Choroid plexus epithelial cell (primary cell): ENCODE measurements around the gene LARGE2.

Experiments used
- DNase-seq: peaks from one replicate; pipeline ENCODE4 v3.0.0-alpha.2; 2010; ENCODE audit warnings: low read depth
- H3K4me3 ChIP-seq: 2 replicates; pipeline ENCODE4 v1.5.1; 2011; ENCODE audit warnings: low read depth, mild to moderate bottlenecking, control low read depth, low read length, moderate library complexity
- TF ChIP-seq, protein P1 (sequence below): conservative IDR thresholded peaks from 2 replicates; pipeline ENCODE4 v1.5.1; 2011; ENCODE audit warnings: low read depth, mild to moderate bottlenecking, control low read depth, inconsistent platforms, low read length, moderate library complexity

LARGE2 gene

DNA sequence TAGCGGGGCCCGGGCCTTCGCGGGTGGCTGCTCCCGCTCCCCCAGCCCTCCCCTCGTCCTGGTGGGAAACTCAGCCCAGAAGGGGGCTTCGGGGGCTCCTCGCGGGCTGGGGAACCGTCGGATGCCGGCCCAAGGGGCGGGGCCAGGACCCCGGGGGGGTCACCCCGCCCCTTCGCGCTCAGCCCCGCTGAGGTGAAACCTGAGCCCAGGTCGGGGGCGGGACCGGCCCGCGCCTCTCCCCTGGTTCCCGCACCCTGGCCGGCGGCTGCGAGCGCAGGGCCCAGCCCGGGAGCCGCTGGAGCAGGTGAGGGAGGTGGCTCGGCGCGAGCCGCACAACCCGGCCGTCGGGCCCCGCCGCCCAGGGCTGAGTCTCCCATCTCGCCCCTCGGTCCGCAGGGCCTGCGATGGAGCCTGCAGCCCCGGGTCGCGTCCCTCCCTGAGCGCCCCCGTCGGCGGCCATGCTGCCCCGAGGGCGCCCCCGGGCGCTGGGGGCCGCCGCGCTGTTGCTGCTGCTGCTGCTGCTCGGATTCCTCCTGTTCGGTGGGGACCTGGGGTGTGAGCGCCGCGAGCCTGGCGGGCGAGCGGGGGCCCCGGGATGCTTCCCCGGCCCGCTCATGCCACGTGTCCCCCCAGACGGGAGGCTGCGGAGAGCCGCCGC is at the start of gene LARGE2:
Gene LARGE2, plus strand, starts transcription at position 232 of the 658 bp plus-strand sequence. Its CDS starts 227 bp downstream, at position 459.
- H3K4me3 ChIP-seq: no peak within 1 kb of the TSS
- TF ChIP-seq, protein P1, sequence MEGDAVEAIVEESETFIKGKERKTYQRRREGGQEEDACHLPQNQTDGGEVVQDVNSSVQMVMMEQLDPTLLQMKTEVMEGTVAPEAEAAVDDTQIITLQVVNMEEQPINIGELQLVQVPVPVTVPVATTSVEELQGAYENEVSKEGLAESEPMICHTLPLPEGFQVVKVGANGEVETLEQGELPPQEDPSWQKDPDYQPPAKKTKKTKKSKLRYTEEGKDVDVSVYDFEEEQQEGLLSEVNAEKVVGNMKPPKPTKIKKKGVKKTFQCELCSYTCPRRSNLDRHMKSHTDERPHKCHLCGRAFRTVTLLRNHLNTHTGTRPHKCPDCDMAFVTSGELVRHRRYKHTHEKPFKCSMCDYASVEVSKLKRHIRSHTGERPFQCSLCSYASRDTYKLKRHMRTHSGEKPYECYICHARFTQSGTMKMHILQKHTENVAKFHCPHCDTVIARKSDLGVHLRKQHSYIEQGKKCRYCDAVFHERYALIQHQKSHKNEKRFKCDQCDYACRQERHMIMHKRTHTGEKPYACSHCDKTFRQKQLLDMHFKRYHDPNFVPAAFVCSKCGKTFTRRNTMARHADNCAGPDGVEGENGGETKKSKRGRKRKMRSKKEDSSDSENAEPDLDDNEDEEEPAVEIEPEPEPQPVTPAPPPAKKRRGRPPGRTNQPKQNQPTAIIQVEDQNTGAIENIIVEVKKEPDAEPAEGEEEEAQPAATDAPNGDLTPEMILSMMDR: no peak
- DNase-seq: no peak

DNA sequence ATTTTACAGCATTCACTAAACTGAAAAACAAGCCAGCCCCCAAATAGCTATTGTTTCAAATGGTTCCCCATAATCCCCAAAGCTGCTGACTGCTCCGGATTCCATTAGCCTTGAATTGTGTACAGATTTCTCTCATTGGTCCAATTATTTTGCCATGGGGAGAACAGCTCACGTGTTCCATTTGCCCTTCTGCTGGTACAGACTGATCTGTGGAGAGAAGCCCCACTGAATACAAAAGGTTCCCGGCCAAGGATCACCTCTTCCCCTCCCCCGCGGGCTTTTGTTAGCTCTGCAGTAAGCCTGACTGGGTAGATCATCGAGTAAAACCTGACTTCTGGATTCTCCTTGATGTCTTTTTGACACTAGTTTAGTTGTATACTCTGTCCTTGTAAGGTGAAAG is 46.1 kb upstream of the LARGE2 start:
- DNase-seq: no peak
- TF ChIP-seq, protein P1: no peak

DNA sequence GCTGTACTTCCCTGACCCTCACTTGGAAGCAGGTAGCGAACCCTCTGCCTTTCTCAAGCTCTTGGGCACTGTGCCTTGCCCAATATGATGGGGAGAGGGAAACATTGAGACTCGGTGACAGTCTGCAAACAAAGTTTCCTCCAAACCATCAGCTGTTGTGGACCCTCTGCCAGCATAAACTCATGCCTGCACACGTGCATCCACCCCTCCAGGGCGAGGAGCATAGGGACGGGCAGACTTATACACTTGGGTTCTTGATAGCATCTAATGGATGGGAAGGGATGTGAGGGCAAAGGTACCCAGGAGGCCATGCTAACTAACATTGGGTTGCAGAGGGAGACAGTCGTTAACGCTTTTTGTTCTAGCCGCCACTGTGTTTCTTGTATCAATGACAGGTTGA is 45.2 kb upstream of the LARGE2 start:
- no peak overlapping the region for H3K4me3 ChIP-seq
- DNase-seq: no peak
- TF ChIP-seq, protein P1: no peak

More for the DNA sequence above, 46.1 kb upstream of the LARGE2 start:
- H3K4me3 ChIP-seq: no peak overlapping the region

GRCh38 chr11:45877845-45878244 is 44.6 kb upstream of the LARGE2 start:
- H3K4me3 ChIP-seq: no peak overlapping the region
- no peak for DNase-seq

DNA sequence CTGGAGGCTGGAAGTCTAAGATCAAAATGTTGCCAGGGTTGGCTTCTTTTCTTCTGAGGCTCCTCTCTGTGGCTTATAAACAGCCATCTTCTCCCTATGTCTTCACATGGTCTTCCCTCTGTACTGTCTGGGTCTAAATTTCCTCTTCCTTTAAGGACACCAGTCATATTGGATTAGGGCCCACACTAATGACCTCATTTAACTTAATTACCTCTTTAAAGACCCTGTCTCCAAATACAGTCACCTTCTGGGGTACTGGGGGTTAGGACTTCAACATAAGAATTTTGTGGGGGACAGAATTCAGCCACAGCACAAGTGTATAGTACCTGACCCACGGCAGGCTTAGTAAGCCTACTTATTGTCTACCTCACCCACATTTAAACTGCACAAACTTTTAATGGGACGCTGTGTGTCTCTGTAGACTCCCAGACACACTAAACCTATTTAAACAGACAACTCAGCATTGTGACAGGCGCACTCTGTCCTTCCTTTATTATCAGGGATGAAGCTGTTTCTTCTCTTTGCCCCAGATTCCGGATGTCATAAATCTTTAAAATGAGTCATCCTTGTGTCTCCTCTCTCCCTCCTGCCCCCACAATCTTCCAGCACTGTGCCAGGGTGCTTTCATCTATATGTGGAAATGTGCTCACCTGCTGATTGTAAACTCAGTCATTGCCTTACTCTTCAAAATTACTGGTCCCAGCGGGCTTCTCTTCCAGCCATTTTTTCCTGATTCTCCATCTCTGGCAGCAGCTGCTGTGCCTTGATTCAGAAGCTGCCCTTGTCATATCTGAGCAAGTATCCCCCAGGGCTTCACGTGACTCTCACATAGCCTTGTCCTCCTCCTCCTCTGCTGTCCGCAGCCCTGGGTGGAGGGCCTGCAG is 42.4 kb upstream of the LARGE2 start:
- TF ChIP-seq, protein P1: no peak
- no peak overlapping the region for H3K4me3 ChIP-seq
- DNase-seq: no peak

More at GRCh38 chr11:45877845-45878244, 44.6 kb upstream of the LARGE2 start:
- TF ChIP-seq, protein P1: no peak

DNA sequence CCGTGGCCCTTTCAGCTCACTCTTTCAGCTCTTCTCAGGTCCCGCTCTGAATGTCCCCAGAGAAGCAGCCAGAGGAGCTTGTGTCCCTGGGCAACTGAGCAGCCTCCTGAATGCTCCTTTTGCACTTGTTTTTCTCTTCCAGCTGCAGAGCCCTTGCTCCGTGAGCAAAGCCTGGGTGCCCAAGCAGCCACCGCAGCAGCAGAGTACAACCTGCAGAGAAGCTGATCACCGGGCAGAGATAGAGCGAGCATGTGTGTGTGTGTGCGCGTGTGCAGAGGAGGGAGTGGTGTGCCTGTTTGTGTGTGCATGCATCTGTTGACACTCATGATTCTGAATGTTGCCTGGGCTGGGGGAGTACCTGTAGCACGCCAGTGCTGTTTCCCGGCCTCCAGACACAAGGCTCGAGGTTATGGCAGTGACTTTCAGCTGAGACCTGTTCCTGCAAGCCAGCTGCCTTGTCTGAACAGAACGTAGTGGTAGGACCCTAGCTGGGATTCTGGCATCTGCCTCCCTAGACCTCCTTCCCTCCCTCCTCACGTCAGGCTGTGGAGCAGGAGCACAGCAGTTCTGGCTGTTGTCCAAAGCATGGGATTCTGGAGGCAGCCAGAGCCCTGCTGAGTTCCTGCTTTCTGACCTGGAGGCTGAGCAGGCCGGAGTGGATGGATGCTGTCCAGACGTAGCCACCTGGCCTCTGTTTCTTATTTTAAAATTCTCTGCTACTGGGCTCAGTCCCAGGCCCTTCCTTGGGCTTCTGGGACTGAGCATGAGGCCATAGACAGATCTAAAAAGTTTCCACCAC is 41.5 kb upstream of the LARGE2 start:
- no peak overlapping the region for H3K4me3 ChIP-seq
- TF ChIP-seq, protein P1: no peak
- DNase-seq: peak; percentile 76
